HCT116 (cell line): ENCODE measurements around the gene UBL5. TPM values are rescaled to one million over a fixed set of nuclear protein-coding genes. Genes with fewer than 3 reads are reported as not detected.

ENCODE experiments used
- ATAC-seq: fragments of 200-7000 bp; cut with Tn5 transposase; 2 replicates; pipeline ENCODE4 v1.9.1; 2020; ENCODE audit warnings: mild to moderate bottlenecking, moderate library complexity
- BruUV-seq: library from RNA; stranded (reverse); fragments of 400-500 nt; replicated peaks from 2 replicates; lab custom pipeline; 2021; lab: Mats Ljungman, UMichigan
- CTCF ChIA-PET: fragments of 300-600 bp; sonication (Branson Sonifier 250); formaldehyde crosslinking; loops from one replicate; lab custom pipeline; 2021; ENCODE audit warnings: antibody characterized with exemption; lab: Charles Lee
- POLR2A ChIA-PET: fragments of 300-600, 350-600 bp; sonication (Branson Sonifier 250); formaldehyde crosslinking; loops from one replicate; lab custom pipeline; 2021; ENCODE audit warnings: antibody characterized with exemption; lab: Charles Lee
- RAD21 ChIA-PET, 2 experiments: fragments of 300-600 bp; sonication (Branson Sonifier 250); formaldehyde crosslinking; loops; one replicate each; lab custom pipeline; 2023; ENCODE audit warnings: low total read pairs in 2 of 2; ENCODE audit not compliant: uncharacterized antibody in 2 of 2, unreplicated experiment in 2 of 2, low non-redundant PET in 1 of 2; lab: Charles Lee
- DNase-seq: peaks from one replicate; pipeline ENCODE4 v3.0.0-alpha.2; 2010; ENCODE audit warnings: low read depth, low spot score
- H2AFZ ChIP-seq: fragments of 200-600 bp; shearing (Covaris generic), sonication (generic); 2 replicates; pipeline ENCODE4 v1.6.1; 2017; ENCODE audit warnings: low read depth, mixed run types, mixed read lengths, antibody characterized with exemption, low read length; ENCODE audit not compliant: poor library complexity, severe bottlenecking
- H3K27ac ChIP-seq: 2 replicates; pipeline ENCODE4 v1.5.1; 2012; ENCODE audit warnings: low read depth, low read length
- H3K27me3 ChIP-seq: fragments of 200-600 bp; sonication (generic); 2 replicates; pipeline ENCODE4 v1.6.1; 2016; ENCODE audit warnings: mixed run types, low read length, mixed read lengths; ENCODE audit not compliant: insufficient read depth
- H3K36me3 ChIP-seq, 2 experiments: fragments of 200-500 bp in 1 of 2; fragments of 200-600 bp in 1 of 2; sonication (Bioruptor generic) in 1 of 2; sonication (generic) in 1 of 2; 2 replicates each; pipeline versions ENCODE4 v1.5.1 to v1.6.1; 2014 to 2016; ENCODE audit warnings: low read length in 2 of 2, inconsistent platforms in 1 of 2, mixed read lengths in 1 of 2, mixed run types in 1 of 2; ENCODE audit not compliant: insufficient read depth in 2 of 2, control insufficient read depth in 1 of 2
- H3K4me1 ChIP-seq, 2 experiments: fragments of 200-600 bp in 1 of 2; sonication (generic) in 1 of 2; 2 replicates each; pipeline versions ENCODE4 v1.5.1 to v1.6.1; 2012 to 2017; ENCODE audit warnings: low read length in 2 of 2, inconsistent platforms in 1 of 2, mild to moderate bottlenecking in 1 of 2, mixed read lengths in 1 of 2, mixed run types in 1 of 2, moderate library complexity in 1 of 2; ENCODE audit not compliant: insufficient read depth in 2 of 2, control insufficient read depth in 1 of 2
- H3K4me2 ChIP-seq: fragments of 200-600 bp; sonication (generic); 2 replicates; pipeline ENCODE4 v1.6.1; 2017; ENCODE audit warnings: mixed run types, low read length, mixed read lengths
- H3K4me3 ChIP-seq, 2 experiments: fragments of 200-600 bp in 1 of 2; sonication (generic) in 1 of 2; replicated peaks in 1 of 2; 2 replicates each; pipeline ENCODE4 v1.5.1; 2011 to 2016; ENCODE audit warnings: low read length in 2 of 2, control low read depth in 1 of 2, low read depth in 1 of 2, mild to moderate bottlenecking in 1 of 2, mixed read lengths in 1 of 2, mixed run types in 1 of 2
- H3K79me2 ChIP-seq: fragments of 200-600 bp; sonication (generic); 2 replicates; pipeline ENCODE4 v1.6.1; 2017; ENCODE audit warnings: mild to moderate bottlenecking, mixed run types, low read length, moderate library complexity, mixed read lengths; ENCODE audit not compliant: insufficient read depth
- H3K9ac ChIP-seq: fragments of 200-600 bp; sonication (generic); 2 replicates; pipeline ENCODE4 v1.6.1; 2016; ENCODE audit warnings: low read length, mixed read lengths
- H3K9me2 ChIP-seq: fragments of 200-600 bp; sonication (generic), shearing (Covaris generic); 2 replicates; pipeline ENCODE4 v1.6.1; 2017; ENCODE audit warnings: mixed run types, mild to moderate bottlenecking, moderate library complexity; ENCODE audit not compliant: insufficient read depth
- H3K9me3 ChIP-seq, 2 experiments: fragments of 200-500 bp in 1 of 2; fragments of 200-600 bp in 1 of 2; sonication (Bioruptor generic) in 1 of 2; sonication (generic) in 1 of 2; 2 replicates each; pipeline ENCODE4 v1.6.1; 2014 to 2017; ENCODE audit warnings: low read length in 2 of 2, mixed read lengths in 2 of 2, inconsistent platforms in 1 of 2, low read depth in 1 of 2, mild to moderate bottlenecking in 1 of 2, mixed run types in 1 of 2, moderate library complexity in 1 of 2; ENCODE audit not compliant: control insufficient read depth in 1 of 2, insufficient read depth in 1 of 2
- H4K20me1 ChIP-seq: fragments of 200-600 bp; sonication (generic), shearing (Covaris generic); 2 replicates; pipeline ENCODE4 v1.6.1; 2017; ENCODE audit warnings: mixed run types, mild to moderate bottlenecking, moderate library complexity; ENCODE audit not compliant: insufficient read depth
- CEBPB ChIP-seq: IDR thresholded peaks from 2 replicates; pipeline ENCODE4 v1.6.1; 2012; ENCODE audit warnings: low read depth
- EGR1 ChIP-seq: IDR thresholded peaks from 2 replicates; pipeline ENCODE4 v1.6.1; 2012; ENCODE audit warnings: low read depth
- EZH2 ChIP-seq: fragments of 200-600 bp; sonication (generic); IDR thresholded peaks from 2 replicates; pipeline ENCODE4 v1.6.1; 2017; ENCODE audit warnings: antibody characterized with exemption, mixed run types
- EZH2phosphoT487 ChIP-seq: fragments of 200-600 bp; IDR thresholded peaks from 2 replicates; pipeline ENCODE4 v1.6.1; 2018; ENCODE audit warnings: antibody characterized with exemption, borderline replicate concordance
- FOSL1 ChIP-seq: IDR thresholded peaks from 2 replicates; pipeline ENCODE4 v1.6.1; 2012; ENCODE audit warnings: low read depth
- POLR2AphosphoS5 ChIP-seq: IDR thresholded peaks from 2 replicates; pipeline ENCODE4 v1.6.1; 2011; ENCODE audit warnings: mild to moderate bottlenecking, low read depth, low read length, moderate library complexity
- RAD21 ChIP-seq: IDR thresholded peaks from 2 replicates; pipeline ENCODE4 v1.6.1; 2012; ENCODE audit warnings: low read depth, mild to moderate bottlenecking
- REST ChIP-seq: IDR thresholded peaks from 2 replicates; pipeline ENCODE4 v1.6.1; 2012; ENCODE audit warnings: low read depth
- SP1 ChIP-seq: IDR thresholded peaks from 2 replicates; pipeline ENCODE4 v1.6.1; 2012; ENCODE audit warnings: low read depth
- SRF ChIP-seq: IDR thresholded peaks from 2 replicates; pipeline ENCODE4 v1.6.1; 2012; ENCODE audit warnings: low read depth
- TCF7L2 ChIP-seq: IDR thresholded peaks from 2 replicates; pipeline ENCODE4 v1.7.0; 2011; ENCODE audit warnings: borderline replicate concordance, inconsistent platforms; ENCODE audit not compliant: insufficient read depth, insufficient read length; ENCODE audit errors: extremely low read depth
- ZNF274 ChIP-seq: fragments of 200-500 bp; sonication (Bioruptor generic); IDR thresholded peaks from 2 replicates; pipeline ENCODE4 v1.6.1; 2014; ENCODE audit warnings: mild to moderate bottlenecking, low read depth, low read length, inconsistent platforms
- intact Hi-C: fragments of 100-400 bp; cut with micrococcal nuclease; formaldehyde crosslinking; loops from 2 replicates; pipeline ENCODE4 v1.10.0; 2022
- total RNA-seq: library from RNA; stranded (reverse); gene quantifications from one replicate; pipeline ENCODE4 v1.2.1, GENCODE V29; 2021; ENCODE audit not compliant: unreplicated experiment
- TF ChIP-seq, protein P1 (sequence below): IDR thresholded peaks from 2 replicates; pipeline ENCODE4 v1.6.1; 2012

Gene UBL5
- total RNA-seq, 1 experiment from 2014 or later: 335 TPM

DNA sequence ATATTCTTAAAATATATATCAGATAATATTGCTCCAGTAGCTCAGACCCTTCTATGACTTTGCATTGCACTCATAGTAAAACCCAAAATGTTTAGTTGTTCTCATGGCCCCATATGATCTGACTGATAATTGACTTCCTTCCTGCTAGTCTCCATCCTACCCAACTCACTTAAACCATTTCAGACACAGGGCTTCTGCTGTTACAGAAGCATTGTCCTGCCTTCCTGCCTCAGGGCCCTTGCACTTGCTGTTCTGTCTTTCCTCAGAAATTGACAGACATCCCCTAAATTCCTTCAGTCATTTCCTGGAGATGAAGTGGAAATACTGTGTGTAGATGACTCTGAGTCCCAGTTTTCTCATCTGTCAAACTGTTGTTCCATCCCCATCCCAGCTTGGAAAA lies 28.6 kb upstream of the UBL5 start:
- Histone ChIP-seq H3K9me2 (no peaks in the 10 kb centered on the region), H3K4me1 (no peaks in the 10 kb centered on the region), H4K20me1 (no peaks in the 10 kb centered on the region), H3K9me3 (no peaks in the 10 kb centered on the region), H3K36me3 (no peaks in the 10 kb centered on the region), H3K9ac (no peak overlapping the region), H3K27me3 (no peaks in the 10 kb centered on the region), H3K79me2 (no peaks in the 10 kb centered on the region), H3K27ac (no peak overlapping the region), H2AFZ (no peak overlapping the region), H3K4me2 (no peak overlapping the region), H3K4me3 (no peak overlapping the region)
- ChIA-PET RAD21 (no interaction called here), CTCF (interaction anchor here (0.8 to 1.1 kb wide), 2 partner anchors 173 to 594 kb away, joined by 3 read pairs; no protein-coding TSS in a partner anchor), POLR2A (no interaction called here)
- no peak for TF ChIP-seq REST
- TF ChIP-seq RAD21: no peak
- no peak for ATAC-seq
- intact Hi-C loops: loop anchor here (5.0 to 10.0 kb wide), 3 partner anchors 364 to 662 kb away; partner anchors contain the start of gene ZNF266
- DNase-seq: no peak
- no TSS peak for BruUV-seq

- Histone ChIP-seq H3K27me3 (no peaks in the 10 kb centered on the region), H3K9ac (no peak overlapping the region), H2AFZ (no peak overlapping the region), H3K4me1 (no peaks in the 10 kb centered on the region), H3K4me2 (no peak overlapping the region), H3K9me2 (no peaks in the 10 kb centered on the region), H4K20me1 (no peaks in the 10 kb centered on the region), H3K36me3 (no peaks in the 10 kb centered on the region), H3K79me2 (no peaks in the 10 kb centered on the region)
- intact Hi-C loops: no loop called here
- no peak for DNase-seq
- no TSS peak for BruUV-seq
- POLR2A ChIA-PET: no interaction called here
- CTCF ChIA-PET: no interaction called here
- no peak for TF ChIP-seq EZH2phosphoT487
- no peak for TF ChIP-seq SRF
- TF ChIP-seq REST: no peak
- TF ChIP-seq TCF7L2: no peak
- TF ChIP-seq, protein P1, sequence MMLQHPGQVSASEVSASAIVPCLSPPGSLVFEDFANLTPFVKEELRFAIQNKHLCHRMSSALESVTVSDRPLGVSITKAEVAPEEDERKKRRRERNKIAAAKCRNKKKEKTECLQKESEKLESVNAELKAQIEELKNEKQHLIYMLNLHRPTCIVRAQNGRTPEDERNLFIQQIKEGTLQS: no peak
- TF ChIP-seq ZNF274: no peak
- no peak for TF ChIP-seq EZH2
- no peak for TF ChIP-seq SP1
- no peak for TF ChIP-seq RAD21
- no peak for TF ChIP-seq POLR2AphosphoS5
- TF ChIP-seq FOSL1: no peak
- no peak for TF ChIP-seq EGR1
- no peak for TF ChIP-seq CEBPB
- TF ChIP-seq, all 23 proteins: peak for 0
- ATAC-seq: no peak
- Histone ChIP-seq H3K4me3 (no peak overlapping the region), H3K9me3 (no peaks in the 10 kb centered on the region), H3K27ac (no peak overlapping the region)
- RAD21 ChIA-PET: interaction anchor here in 1 of 2 experiments (0.7 kb wide), 1 partner anchor 424 kb away, joined by 3 read pairs; no protein-coding TSS in a partner anchor
Observed at GRCh38 chr19:9801976-9802375, 25.7 kb upstream of the UBL5 start.
